ENCODE data around the gene GCNT2.

GRCh38 chr6:10609038-10609437 is 87.9 kb downstream of the GCNT2 start:
- TF ChIP-seq BCL11A (IDR thresholded peaks at IDR 0.05; ENCODE audit: low read depth in 2 of 2, low read length in 2 of 2), result no peak
- TF ChIP-seq NRF1 (IDR thresholded peaks at IDR 0.05; ENCODE audit: low read depth, low read length), result no peak
- TF ChIP-seq POLR2A (IDR thresholded peaks at IDR 0.05; ENCODE audit: control extremely low read depth in 1 of 2, low read depth in 2 of 2, low read length in 2 of 2), result no peak
- TF ChIP-seq CBX5 (IDR thresholded peaks at IDR 0.05; ENCODE audit: low read depth, low read length), result no peak
- no peak for TF ChIP-seq BACH1 (IDR thresholded peaks at IDR 0.05; ENCODE audit: low read length)
- no peak for TF ChIP-seq POLR2AphosphoS5 (IDR thresholded peaks at IDR 0.05; ENCODE audit: low read depth, low read length)
- TF ChIP-seq JUND (IDR thresholded peaks at IDR 0.05; ENCODE audit: low read length), result no peak
- TF ChIP-seq, protein P1, sequence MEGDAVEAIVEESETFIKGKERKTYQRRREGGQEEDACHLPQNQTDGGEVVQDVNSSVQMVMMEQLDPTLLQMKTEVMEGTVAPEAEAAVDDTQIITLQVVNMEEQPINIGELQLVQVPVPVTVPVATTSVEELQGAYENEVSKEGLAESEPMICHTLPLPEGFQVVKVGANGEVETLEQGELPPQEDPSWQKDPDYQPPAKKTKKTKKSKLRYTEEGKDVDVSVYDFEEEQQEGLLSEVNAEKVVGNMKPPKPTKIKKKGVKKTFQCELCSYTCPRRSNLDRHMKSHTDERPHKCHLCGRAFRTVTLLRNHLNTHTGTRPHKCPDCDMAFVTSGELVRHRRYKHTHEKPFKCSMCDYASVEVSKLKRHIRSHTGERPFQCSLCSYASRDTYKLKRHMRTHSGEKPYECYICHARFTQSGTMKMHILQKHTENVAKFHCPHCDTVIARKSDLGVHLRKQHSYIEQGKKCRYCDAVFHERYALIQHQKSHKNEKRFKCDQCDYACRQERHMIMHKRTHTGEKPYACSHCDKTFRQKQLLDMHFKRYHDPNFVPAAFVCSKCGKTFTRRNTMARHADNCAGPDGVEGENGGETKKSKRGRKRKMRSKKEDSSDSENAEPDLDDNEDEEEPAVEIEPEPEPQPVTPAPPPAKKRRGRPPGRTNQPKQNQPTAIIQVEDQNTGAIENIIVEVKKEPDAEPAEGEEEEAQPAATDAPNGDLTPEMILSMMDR (IDR thresholded peaks at IDR 0.05; ENCODE audit: control extremely low read depth in 1 of 3, insufficient read depth in 1 of 3, low read depth in 1 of 3, low read length in 3 of 3), result no peak
